ENCODE results near the gene SP110. TPM values are rescaled to one million over a fixed set of nuclear protein-coding genes. Genes with fewer than 3 reads are reported as not detected.

The SP110 gene
- total and polyA plus RNA-seq, 2 of the 8 experiments (the other 6 are each of a cell fraction or from before 2014, with no cell fraction given), result 3.1 to 7.1 TPM

DNA sequence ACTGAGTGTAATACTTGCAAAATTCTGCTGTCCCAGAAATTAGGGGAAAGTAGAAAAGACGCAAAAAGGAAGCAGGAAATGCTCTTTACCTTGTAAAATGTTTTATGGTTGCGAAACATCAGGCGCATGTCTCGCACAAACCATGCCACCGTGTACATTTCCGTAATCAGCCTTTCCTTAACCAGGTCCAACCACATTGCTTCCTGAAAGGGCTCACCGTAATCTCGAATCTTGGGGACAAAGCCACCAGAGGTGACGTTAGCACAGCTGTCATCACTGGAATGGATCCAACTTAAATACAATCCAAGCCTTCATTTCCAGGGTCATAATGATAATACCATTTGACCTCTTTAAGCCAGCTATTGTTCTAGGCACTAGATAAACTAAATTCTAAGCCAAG is 49.3 kb downstream of the SP110 start:
- Histone ChIP-seq H2AFZ (ENCODE audit: low read length) (no peak overlapping the region), H3K9me3 (ENCODE audit: insufficient read depth in 2 of 2, low read depth in 1 of 2, low read length in 1 of 2) (no peaks in the 10 kb centered on the region), H3K14ac (ENCODE audit: insufficient read length) (no peak overlapping the region), H3K23ac (ENCODE audit: insufficient read length) (no peak overlapping the region), H2AK5ac (ENCODE audit: low read depth, low read length) (no peak overlapping the region), H3K79me2 (ENCODE audit: control insufficient read depth in 1 of 2, insufficient read depth in 2 of 2, low read length in 2 of 2) (no peaks in the 10 kb centered on the region), H3K4ac (replicated peaks; ENCODE audit: insufficient read length, low read depth, low read length) (no peak overlapping the region), H4K8ac (ENCODE audit: extremely low read depth, insufficient read depth, low read length) (no peak overlapping the region), H3K18ac (ENCODE audit: extremely low read depth, low read length) (no peak overlapping the region), H2BK12ac (ENCODE audit: low read depth, low read length) (no peak overlapping the region), H2BK120ac (replicated peaks; ENCODE audit: low read depth, low read length) (no peak overlapping the region), H3K23me2 (ENCODE audit: low read depth, low read length) (no peaks in the 10 kb centered on the region), H2BK20ac (ENCODE audit: low read length) (no peak overlapping the region), H3K79me1 (ENCODE audit: low read depth, low read length) (no peaks in the 10 kb centered on the region), H3K27me3 (replicated peaks in 1 of 4; ENCODE audit: control insufficient read depth in 3 of 4, extremely low read depth in 1 of 4, insufficient read depth in 3 of 4, low read length in 3 of 4) (no peaks in the 10 kb centered on the region), H2BK5ac (ENCODE audit: low read depth, low read length) (no peak overlapping the region), H3K4me3 (ENCODE audit: extremely low read depth in 1 of 4, insufficient read depth in 2 of 4, low read depth in 3 of 4, low read length in 4 of 4) (no peak overlapping the region), H2BK15ac (ENCODE audit: low read length) (no peak overlapping the region), H3K4me1 (replicated peaks in 1 of 4; ENCODE audit: control insufficient read depth in 3 of 4, insufficient read depth in 4 of 4, low read length in 3 of 4) (peaks cover 0 to 3% (median 0%) of the 10 kb centered on the region in 4 experiments; a peak in 2 of 7 replicates), H4K5ac (ENCODE audit: insufficient read length, low read depth, low read length) (no peak overlapping the region), H3K36me3 (ENCODE audit: control insufficient read depth in 2 of 4, insufficient read depth in 4 of 4, low read length in 3 of 4) (no peaks in the 10 kb centered on the region), H3K56ac (replicated peaks; ENCODE audit: insufficient read length, low read depth, low read length) (no peak overlapping the region), H3K4me2 (ENCODE audit: insufficient read depth in 1 of 2, low read depth in 2 of 2, low read length in 2 of 2) (no peak overlapping the region), H3K27ac (ENCODE audit: low read depth, low read length) (no peak overlapping the region), H4K20me1 (replicated peaks in 1 of 2; ENCODE audit: control insufficient read depth in 1 of 2, insufficient read depth in 2 of 2, low read length in 2 of 2) (no peaks in the 10 kb centered on the region), H4K91ac (replicated peaks; ENCODE audit: insufficient read length, low read length) (no peak overlapping the region), H3K9ac (replicated peaks in 1 of 4; ENCODE audit: extremely low read depth in 1 of 4, low read depth in 3 of 4, low read length in 3 of 4) (no peak overlapping the region)
- DNase-seq (ENCODE audit: low read depth in 1 of 2, low spot score in 2 of 2) (no peak), FAIRE-seq (no peak)
- ChIA-PET CTCF (ENCODE audit: partially characterized antibody) (interaction anchor here (1.1 to 1.9 kb wide), 2 partner anchors 11 to 14 kb away, joined by 3 to 16 read pairs; no protein-coding TSS in a partner anchor), POLR2A (ENCODE audit: partially characterized antibody) (no interaction called here)
- TF ChIP-seq NANOG (IDR thresholded peaks at IDR 0.05; ENCODE audit: insufficient read depth, low read depth, low read length, poor library complexity, severe bottlenecking), result no peak
- TF ChIP-seq POLR2AphosphoS5 (IDR thresholded peaks at IDR 0.05; ENCODE audit: low read depth, low read length), result no peak
- no peak for TF ChIP-seq SIX5 (IDR thresholded peaks at IDR 0.05; ENCODE audit: low read depth, low read length)
- no peak for TF ChIP-seq BCL11A (IDR thresholded peaks at IDR 0.05; ENCODE audit: low read depth in 2 of 2, low read length in 2 of 2)
- WGBS, 2 experiments (ENCODE audit: extremely low coverage in 1 of 2, insufficient coverage in 1 of 2, insufficient read length in 1 of 2, insufficient replicate concordance in 2 of 2, low coverage in 1 of 2, low lambda C conversion rate in 2 of 2, missing lambda C conversion rate in 1 of 2), result 97% methylated on average over 9 of the region's 9 CpGs; no CpG with 5 or more reads in 1 of the 2 experiments
